G401 (cell line): ENCODE results near the gene ID4. TPM values are rescaled to one million over a fixed set of nuclear protein-coding genes. Genes with fewer than 3 reads are reported as not detected.
"Not testable (repeated sequence)": the region's sequence is repeated elsewhere in the genome, so short reads cannot be mapped to it uniquely, and the experiment has no call there.

Source experiments
- DNase-seq: peaks from one replicate; pipeline ENCODE4 v3.0.0-alpha.2; 2015; ENCODE audit warnings: low spot score
- in situ Hi-C: cut with HindIII; loops from 2 replicates; pipeline ENCODE4 v1.10.0; 2016; ENCODE audit warnings: low sequenced_read_pairs, mixed read lengths
- total RNA-seq: library from RNA; depleted of rRNA; stranded (reverse); fragments of >200 nt; shearing (Covaris generic); gene quantifications from 2 replicates; pipeline ENCODE4 v1.2.3, GENCODE V29; 2014

ID4 gene
- total RNA-seq, 1 experiment from 2014 or later: 33.5 TPM

- in situ Hi-C loops: no loop called here
- DNase-seq: no peak
Measured at GRCh38 chr6:19852090-19852457, 14.9 kb downstream of the ID4 start.

GRCh38 chr6:19852927-19853326 is 15.8 kb downstream of the ID4 start:
- in situ Hi-C loops: no loop called here
- DNase-seq: no peak

- in situ Hi-C loops, DNase-seq: not testable (repeated sequence)
Measured at GRCh38 chr6:19854421-19855015, 17.3 kb downstream of the ID4 start.

GRCh38 chr6:19855536-19855935 is 18.4 kb downstream of the ID4 start:
- DNase-seq: no peak
- in situ Hi-C loops: no loop called here

- in situ Hi-C loops: no loop called here
- DNase-seq: no peak
Measured at GRCh38 chr6:19857139-19857538, 20.0 kb downstream of the ID4 start.

- in situ Hi-C loops: no loop called here
- DNase-seq: no peak
Measured at GRCh38 chr6:19857703-19858102, 20.5 kb downstream of the ID4 start.

- in situ Hi-C loops: no loop called here
- DNase-seq: no peak
Measured at GRCh38 chr6:19860235-19860877, 23.2 kb downstream of the ID4 start.

- in situ Hi-C loops: no loop called here
- no peak for DNase-seq
Measured at GRCh38 chr6:19864285-19864684, 27.1 kb downstream of the ID4 start.

GRCh38 chr6:19865178-19865577 is 28.0 kb downstream of the ID4 start:
- DNase-seq: no peak
- in situ Hi-C loops: no loop called here

- in situ Hi-C loops: no loop called here
- DNase-seq: no peak
Measured at GRCh38 chr6:19866173-19866984, 29.2 kb downstream of the ID4 start.

GRCh38 chr6:19866985-19867627 is 29.9 kb downstream of the ID4 start:
- in situ Hi-C loops: no loop called here
- no peak for DNase-seq

GRCh38 chr6:19869464-19869863 is 32.3 kb downstream of the ID4 start:
- in situ Hi-C loops: no loop called here
- no peak for DNase-seq

- no peak for DNase-seq
- in situ Hi-C loops: no loop called here
Measured at GRCh38 chr6:19870322-19870721, 33.2 kb downstream of the ID4 start.

GRCh38 chr6:19873031-19873430 is 35.9 kb downstream of the ID4 start:
- in situ Hi-C loops: no loop called here

GRCh38 chr6:19876672-19877071 is 39.5 kb downstream of the ID4 start:
- in situ Hi-C loops: no loop called here
- no peak for DNase-seq

More at GRCh38 chr6:19873031-19873430, 35.9 kb downstream of the ID4 start:
- no peak for DNase-seq

GRCh38 chr6:19879663-19880062 is 42.5 kb downstream of the ID4 start:
- in situ Hi-C loops: no loop called here
- DNase-seq: no peak

GRCh38 chr6:19880066-19880465 is 42.9 kb downstream of the ID4 start:
- in situ Hi-C loops: no loop called here
- no peak for DNase-seq

GRCh38 chr6:19891451-19891850 is 54.3 kb downstream of the ID4 start:
- in situ Hi-C loops: no loop called here
- no peak for DNase-seq
